ENCODE data around the gene UBA7.

Gene UBA7

GRCh38 chr3:49804141-49805041 is 9.4 kb downstream of the UBA7 start:
- DNase-seq (ENCODE audit: low spot score), result no peak

DNA sequence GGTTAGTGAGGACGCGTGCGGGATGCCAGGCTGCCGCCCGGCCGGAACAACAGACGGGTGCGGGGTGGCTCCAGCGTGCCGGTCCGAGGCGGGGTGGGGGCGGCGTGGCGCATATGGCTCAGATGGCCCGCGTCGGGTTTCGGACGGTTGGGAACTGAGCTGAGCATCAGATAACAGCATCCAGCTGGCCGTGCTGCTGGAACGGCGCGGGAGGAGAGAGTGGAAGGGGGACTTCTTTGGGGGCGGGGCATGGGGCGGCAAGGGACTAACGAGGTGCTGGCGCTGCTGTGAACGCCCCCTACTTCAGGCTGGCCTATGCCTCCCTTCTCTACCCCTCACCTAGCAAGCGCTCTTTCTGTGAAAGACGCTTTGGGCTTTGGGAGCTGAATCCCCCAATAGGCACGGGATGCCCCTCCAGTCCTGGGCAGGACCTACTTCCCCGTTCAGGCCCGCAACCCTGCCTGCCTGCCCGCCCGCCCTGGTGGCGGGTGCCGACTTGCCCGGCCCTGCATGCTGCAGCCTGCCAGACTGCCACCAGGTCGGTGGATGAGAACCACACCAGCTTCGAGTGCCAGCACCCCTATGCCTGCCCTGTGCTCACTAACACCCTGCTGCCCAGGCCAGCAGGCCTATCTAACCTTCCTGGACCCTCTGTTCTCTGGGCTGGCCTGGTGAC is 10.2 kb downstream of the UBA7 start:
- no peak for DNase-seq (ENCODE audit: low spot score)

DNA sequence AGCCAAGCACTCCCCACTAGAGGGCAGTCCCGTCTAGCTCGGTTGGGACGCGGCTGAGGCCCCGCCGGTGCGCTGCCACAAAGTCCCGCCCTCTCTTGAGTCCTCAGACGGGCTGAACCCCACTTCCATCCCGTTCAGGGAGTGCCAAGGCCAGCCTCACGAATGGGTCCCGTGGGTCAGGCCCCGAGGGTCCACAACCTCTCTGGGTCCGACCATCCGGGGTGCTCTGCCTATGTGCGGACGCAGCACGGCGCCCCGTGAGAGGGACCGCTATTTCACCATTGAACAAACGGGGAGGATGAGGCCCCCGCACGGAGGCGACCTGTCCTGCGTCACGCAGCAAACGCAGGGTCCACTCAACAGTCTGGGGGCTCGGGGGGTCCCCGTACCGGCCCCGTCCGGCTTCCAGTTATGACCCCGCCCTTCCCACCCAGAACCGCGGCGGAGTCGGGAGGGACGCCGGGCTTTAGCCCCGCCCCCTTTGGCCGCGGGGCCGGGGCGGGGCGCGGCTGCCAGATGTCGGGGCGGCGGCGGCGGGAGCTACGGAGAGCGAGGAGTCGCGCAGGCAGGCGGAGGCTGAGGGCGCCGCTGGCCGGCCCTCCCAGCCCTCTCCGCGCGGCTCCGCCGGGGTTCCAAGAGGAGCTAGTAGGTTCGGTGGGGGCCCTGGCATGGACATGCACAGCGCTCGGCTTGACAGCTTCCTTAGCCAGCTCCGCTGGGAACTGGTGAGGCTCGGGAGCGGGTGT is 10.9 kb downstream of the UBA7 start, which contains the start of gene INKA1:
Gene INKA1, plus strand, starts transcription at position 543 of the 746 bp plus-strand sequence. Its CDS starts 132 bp downstream, at position 675.
- peak; percentile 88 for DNase-seq (ENCODE audit: low spot score)

GRCh38 chr3:49801160-49801559 is 12.6 kb downstream of the UBA7 start:
- no peak for DNase-seq (ENCODE audit: low spot score)

DNA sequence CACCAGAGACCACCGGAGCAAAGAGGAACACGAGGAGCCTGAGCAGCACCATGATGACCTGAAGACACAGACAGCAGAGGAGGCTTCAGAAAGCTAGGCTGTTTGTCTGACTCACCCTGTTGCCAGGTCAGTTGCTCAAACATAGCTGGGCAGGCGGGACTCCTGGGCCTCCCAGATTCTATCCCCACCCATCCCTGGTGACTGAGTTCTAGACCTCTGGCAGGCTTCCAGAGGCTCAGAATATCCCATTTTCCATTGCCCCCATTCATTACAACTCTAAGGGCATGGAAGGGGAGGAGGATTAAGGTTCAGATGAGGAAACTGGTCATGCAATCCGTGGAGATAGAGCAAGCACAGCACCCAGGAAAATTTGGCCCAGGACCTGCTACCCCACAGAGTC is 14.0 kb downstream of the UBA7 start, which contains the start of gene CDHR4:
Gene CDHR4, minus strand, starts transcription at position 113 of the 400 bp plus-strand sequence. Its CDS starts 61 bp downstream, at position 52.
- DNase-seq (ENCODE audit: low spot score), result no peak

DNA sequence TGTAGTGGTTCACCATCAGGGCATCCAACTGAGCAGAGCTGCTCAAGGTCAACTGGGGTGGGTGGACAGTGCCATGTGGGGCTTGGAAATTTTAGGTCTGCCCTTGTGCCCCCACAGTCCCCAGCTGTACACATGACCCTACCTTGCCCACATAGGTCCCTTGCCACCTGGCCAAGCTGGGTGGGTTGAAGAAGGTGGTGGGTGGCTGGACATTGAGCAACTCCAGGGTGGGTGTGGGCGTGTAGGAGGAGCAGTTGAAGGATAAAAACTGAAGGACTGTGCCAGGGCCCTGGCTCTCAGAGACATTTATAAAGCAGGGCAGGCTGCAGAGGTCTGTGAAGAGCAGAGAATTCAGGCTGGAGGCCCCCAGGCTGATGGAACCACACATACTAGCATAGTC is 14.6 kb downstream of the UBA7 start:
- DNase-seq (ENCODE audit: low spot score), result no peak

DNA sequence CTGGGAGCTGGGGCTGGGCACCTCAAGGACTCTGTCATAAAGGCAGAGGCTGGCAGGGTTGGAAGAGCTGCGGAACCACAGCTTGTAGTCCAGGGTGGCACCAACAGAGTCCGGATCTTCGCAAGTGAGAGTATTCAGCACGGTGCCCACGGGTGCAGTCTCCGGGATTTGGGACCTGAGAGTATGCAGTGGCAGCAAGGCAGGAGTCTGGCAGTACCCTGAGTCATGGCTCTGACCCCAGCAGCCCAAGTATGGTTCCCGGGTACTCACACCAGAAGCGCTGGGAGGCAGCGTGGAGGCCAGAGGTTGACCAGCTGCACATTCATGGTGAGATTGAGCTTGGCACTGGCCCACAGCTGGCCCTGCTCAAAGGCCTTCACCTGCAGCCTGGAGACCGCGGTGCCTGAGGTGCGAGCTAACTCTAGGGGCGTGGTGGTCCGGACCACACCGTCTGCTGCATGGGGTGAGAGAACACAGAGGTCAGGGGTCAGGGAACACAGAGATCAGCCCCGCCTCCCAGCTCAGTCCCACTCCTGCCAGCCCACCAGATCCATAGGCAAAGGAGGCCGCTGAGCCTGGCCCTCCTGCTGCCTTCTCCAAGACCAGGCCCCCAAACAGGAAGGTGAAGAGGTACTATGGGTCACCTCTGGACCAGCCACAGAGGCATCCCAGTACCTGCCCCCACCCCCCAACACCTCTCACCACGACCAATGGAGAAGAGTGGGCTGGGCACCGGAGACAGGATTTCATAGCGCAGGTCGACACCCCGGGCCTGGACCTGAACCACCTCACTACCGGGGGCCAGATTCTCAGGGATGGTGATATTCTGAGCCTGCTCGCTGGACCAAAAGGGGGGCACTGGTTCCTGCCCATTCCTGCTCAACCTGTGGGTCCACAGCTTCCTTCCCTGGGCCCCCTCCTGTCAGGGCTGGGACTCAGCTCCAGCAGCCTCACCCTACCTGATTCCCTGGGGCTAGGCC is 18.5 kb downstream of the UBA7 start:
- no peak for DNase-seq (ENCODE audit: low spot score)

- no peak for DNase-seq (ENCODE audit: low spot score)
These were observed 19.3 kb downstream of the UBA7 start for GRCh38 chr3:49794431-49794830.

GRCh38 chr3:49793486-49794085 is 20.2 kb downstream of the UBA7 start:
- no peak for DNase-seq (ENCODE audit: low spot score)

DNA sequence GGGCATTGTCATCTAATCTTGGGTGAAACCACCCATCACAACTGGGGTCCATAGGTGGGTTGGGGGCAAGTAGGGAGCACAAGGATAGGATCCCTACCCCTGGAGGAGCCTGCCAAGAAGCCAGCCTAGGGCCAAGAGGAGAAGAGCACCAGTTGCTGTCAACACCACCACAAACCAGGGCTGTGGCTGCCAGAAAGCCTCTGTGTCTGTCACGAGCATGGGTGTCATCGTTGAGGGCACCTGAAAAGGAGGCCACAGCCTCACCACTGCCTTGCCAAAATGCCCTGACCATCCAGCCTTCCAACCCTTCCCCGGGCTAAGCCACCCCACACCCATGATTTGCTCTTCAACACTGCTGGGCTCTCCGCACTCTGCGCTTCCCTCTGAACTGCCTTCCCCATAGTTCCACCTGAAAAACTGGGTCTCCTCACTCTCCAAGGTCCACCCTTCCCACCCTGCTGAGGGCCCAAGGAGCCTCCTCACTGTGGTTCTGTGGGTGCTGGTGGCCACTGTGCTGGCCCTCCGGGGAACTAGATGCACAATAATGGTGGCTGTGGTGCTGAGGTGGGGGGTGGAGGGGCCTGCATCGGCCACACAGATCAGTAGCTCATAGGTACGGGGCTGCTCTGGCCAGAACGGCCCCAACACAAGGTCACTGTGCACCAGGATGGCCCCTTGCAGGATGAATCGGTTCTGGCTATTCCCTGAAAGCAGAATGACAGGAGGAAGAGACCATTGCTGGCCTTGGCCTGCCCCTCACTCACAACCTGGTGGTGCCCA is 21.2 kb downstream of the UBA7 start:
- no peak for DNase-seq (ENCODE audit: low spot score)

- DNase-seq (ENCODE audit: low spot score), result no peak
These were observed 22.2 kb downstream of the UBA7 start for GRCh38 chr3:49791571-49791970.

- no peak for DNase-seq (ENCODE audit: low spot score)
These were observed 22.9 kb downstream of the UBA7 start for GRCh38 chr3:49790626-49791411.

GRCh38 chr3:49788056-49788455 is 25.7 kb downstream of the UBA7 start:
- DNase-seq (ENCODE audit: low spot score), result no peak

DNA sequence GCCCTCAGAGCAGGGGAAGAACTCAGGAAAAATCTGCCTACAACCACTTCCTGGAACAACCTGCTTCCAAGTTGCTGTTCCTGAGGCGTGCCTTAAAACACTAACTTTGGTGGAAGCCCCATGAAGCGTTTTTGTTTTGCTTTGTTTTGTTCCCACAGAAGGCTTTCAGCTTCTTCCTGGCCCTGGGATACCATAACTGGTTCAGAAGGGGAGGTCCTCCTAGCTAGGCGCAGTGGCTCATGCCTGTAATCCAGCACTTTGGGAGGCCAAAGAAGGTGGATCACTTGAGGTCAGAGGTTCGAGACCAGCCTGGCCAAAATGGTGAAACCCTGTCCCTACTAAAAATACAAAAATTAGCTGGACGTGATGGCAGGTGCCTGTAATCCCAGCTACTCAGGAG is 26.2 kb downstream of the UBA7 start:
- DNase-seq (ENCODE audit: low spot score), result no peak

DNA sequence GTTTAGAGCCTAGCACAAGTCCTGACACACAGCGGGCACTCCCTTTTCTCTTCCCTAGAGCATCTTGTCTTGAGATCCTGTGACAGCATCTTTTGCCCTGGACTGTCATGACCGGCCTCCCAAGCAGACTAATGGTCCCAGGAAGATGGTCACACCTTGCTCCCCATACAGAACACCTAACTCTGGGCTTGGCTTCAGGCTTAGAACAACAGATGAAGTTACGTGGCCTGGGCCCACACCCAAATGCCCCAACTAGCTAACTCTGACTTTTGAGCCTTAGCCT is 26.6 kb downstream of the UBA7 start:
- DNase-seq (ENCODE audit: low spot score), result no peak

- peak; percentile 100 for DNase-seq (ENCODE audit: low spot score)
These were observed 27.2 kb downstream of the UBA7 start, which contains the start of gene IP6K1 for GRCh38 chr3:49786357-49787181. Gene IP6K1 (minus strand): TSS chr3:49786542. CDS start chr3:49748040, 38,502 bp downstream.

- DNase-seq (ENCODE audit: low spot score), result no peak
These were observed 28.0 kb downstream of the UBA7 start for GRCh38 chr3:49785565-49786356.

All from CD4-positive, alpha-beta T cell treated with Interleukin-6 at 100 ng/mL for 8 hours (primary cell).